Common myeloid progenitor, CD34-positive (primary cell): ENCODE measurements around the gene ASCL3.

Source experiments
- CTCF ChIA-PET: fragments of 350-600 bp; sonication (Branson Sonifier 250); formaldehyde crosslinking; loops from one replicate; lab custom pipeline; 2021; ENCODE audit warnings: antibody characterized with exemption; lab: Charles Lee
- POLR2A ChIA-PET: fragments of 350-600 bp; sonication (Branson Sonifier 250); formaldehyde crosslinking; loops from one replicate; lab custom pipeline; 2021; ENCODE audit warnings: antibody characterized with exemption; lab: Charles Lee
- DNase-seq, 3 donors: peaks; one replicate each; pipeline versions ENCODE4 v3.0.0 to v3.0.0-alpha.2; 2013
- H3K27ac ChIP-seq, 2 experiments: 1 replicate in 1 of 2; 2 replicates in 1 of 2; pipeline ENCODE4 v1.7.0; 2013; ENCODE audit warnings: inconsistent platforms in 2 of 2, low read length in 2 of 2, mild to moderate bottlenecking in 2 of 2, low read depth in 1 of 2, moderate library complexity in 1 of 2; ENCODE audit not compliant: severe bottlenecking in 2 of 2, insufficient read depth in 1 of 2, poor library complexity in 1 of 2
- H3K27me3 ChIP-seq, 5 experiments: replicated peaks in 2 of 5; 1 replicate in 3 of 5; 2 replicates in 2 of 5; pipeline versions ENCODE4 v1.6.1 to v1.7.0; 2013; ENCODE audit warnings: low read length in 4 of 5, mild to moderate bottlenecking in 2 of 5, moderate library complexity in 2 of 5, inconsistent platforms in 1 of 5; ENCODE audit not compliant: insufficient read depth in 5 of 5, control insufficient read depth in 4 of 5
- H3K36me3 ChIP-seq, 4 experiments: 1 replicate in 2 of 4; 2 replicates in 2 of 4; pipeline versions ENCODE4 v1.6.1 to v1.7.0; 2013; ENCODE audit warnings: low read length in 3 of 4, control low read depth in 1 of 4, mild to moderate bottlenecking in 1 of 4; ENCODE audit not compliant: control insufficient read depth in 4 of 4, insufficient read depth in 4 of 4
- H3K4me1 ChIP-seq, 4 experiments: 1 replicate in 3 of 4; 2 replicates in 1 of 4; pipeline versions ENCODE4 v1.6.1 to v1.7.1; 2013; ENCODE audit warnings: low read length in 3 of 4, mild to moderate bottlenecking in 3 of 4, control low read depth in 1 of 4, inconsistent platforms in 1 of 4, moderate library complexity in 1 of 4; ENCODE audit not compliant: control insufficient read depth in 4 of 4, insufficient read depth in 4 of 4; ENCODE audit errors: control extremely low read depth in 1 of 4
- H3K4me3 ChIP-seq, 7 experiments: 1 replicate in 4 of 7; 2 replicates in 3 of 7; pipeline versions ENCODE4 v1.5.1 to v1.7.0; 2013; ENCODE audit warnings: mild to moderate bottlenecking in 7 of 7, low read length in 6 of 7, moderate library complexity in 6 of 7, inconsistent platforms in 2 of 7, low read depth in 2 of 7, control low read depth in 1 of 7; ENCODE audit not compliant: insufficient read depth in 4 of 7, control insufficient read depth in 1 of 7; ENCODE audit errors: extremely low read depth in 1 of 7
- H3K9me3 ChIP-seq, 5 experiments: 1 replicate in 4 of 5; 2 replicates in 1 of 5; pipeline versions ENCODE4 v1.6.1 to v1.7.1; 2013; ENCODE audit warnings: low read length in 4 of 5, mild to moderate bottlenecking in 2 of 5, inconsistent platforms in 1 of 5, low read depth in 1 of 5, moderate library complexity in 1 of 5; ENCODE audit not compliant: control insufficient read depth in 4 of 5, insufficient read depth in 2 of 5; ENCODE audit errors: control extremely low read depth in 1 of 5
- WGBS: methylation state at CpG from one replicate; pipeline ENCODE4 v1.1.5; 2013; ENCODE audit not compliant: insufficient coverage; 5-methylcytosine and 5-hydroxymethylcytosine counted together

Gene ASCL3

DNA sequence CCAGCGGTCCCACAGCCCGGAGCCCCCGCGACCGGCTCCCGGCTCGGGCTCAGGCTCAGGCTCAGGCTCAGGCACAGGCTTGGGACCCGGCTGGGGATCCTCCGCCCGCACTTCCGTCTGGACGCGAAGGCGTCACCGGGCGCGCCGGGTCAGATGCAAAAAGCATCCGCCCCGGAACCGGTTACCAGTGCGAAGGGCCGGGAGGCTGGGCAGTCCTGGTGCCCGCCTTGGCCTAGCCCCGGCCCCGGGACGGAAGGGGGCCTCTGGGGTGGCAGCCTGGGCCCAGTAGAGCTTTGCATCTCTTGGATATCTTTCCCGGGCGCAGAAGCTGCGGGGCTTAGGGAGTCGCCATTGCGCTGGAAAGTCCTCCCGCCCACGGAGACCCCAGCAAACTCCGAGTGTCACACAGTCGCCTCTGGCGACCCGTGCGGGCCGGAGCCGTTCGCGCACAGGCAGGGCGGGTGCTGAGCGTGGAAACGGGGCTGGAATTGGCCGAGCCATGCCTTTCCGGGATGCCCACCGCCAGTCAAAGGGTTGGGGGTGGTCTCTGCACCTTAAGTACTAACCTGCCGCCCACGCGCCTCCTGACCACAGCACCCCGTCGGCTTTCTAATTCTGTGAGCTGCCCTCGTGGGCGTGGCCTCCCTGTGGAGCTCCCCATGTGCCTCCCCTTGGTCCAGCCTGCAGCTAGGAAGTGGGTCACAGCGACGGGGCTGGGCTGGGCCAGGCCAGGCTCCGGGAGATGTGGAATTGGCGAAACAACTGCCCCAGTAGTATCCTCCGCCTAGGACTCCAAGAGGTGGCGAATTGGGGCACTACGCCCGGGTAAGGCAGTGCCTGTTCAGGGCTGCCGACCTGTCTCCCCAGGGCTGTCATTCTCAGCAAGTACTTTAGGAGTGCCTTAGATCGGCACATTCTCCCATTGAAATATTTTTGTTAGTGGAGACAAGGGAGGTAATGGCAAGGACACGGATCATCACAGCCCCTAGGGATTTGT lies 21.8 kb upstream of the ASCL3 start, which contains the start of gene TMEM9B:
Gene TMEM9B (minus strand): TSS at position 119 of the 997 bp plus-strand sequence. CDS start 129 bp downstream, outside the sequence.
- whole genome bisulfite sequencing = under 1% methylated on average over 67 of the region's 67 CpGs
- Histone ChIP-seq H3K36me3 (peaks cover 0 to 10% (median 5%) of the 10 kb centered on the region in 4 experiments), H3K4me3 (peak within 1 kb of the TSS; percentile 79 to 95 (median 93)), H3K4me1 (peaks cover 8 to 27% (median 21%) of the 10 kb centered on the region in 4 experiments), H3K27ac (peak within 1 kb of the TSS; percentile 77 to 91), H3K9me3 (no peaks in the 10 kb centered on the region), H3K27me3 (no peaks in the 10 kb centered on the region)
- ChIA-PET CTCF (interaction anchor here (1.5 kb wide), 1 partner anchor 173 kb away, joined by 3 read pairs; no protein-coding TSS in a partner anchor), POLR2A (interaction anchor here (0.5 to 1.7 kb wide), 3 partner anchors 36 to 250 kb away, joined by 3 to 5 read pairs (median 3); partner anchors contain the start of gene NRIP3)
- DNase-seq = peak; percentile 72 to 89 (median 82)

DNA sequence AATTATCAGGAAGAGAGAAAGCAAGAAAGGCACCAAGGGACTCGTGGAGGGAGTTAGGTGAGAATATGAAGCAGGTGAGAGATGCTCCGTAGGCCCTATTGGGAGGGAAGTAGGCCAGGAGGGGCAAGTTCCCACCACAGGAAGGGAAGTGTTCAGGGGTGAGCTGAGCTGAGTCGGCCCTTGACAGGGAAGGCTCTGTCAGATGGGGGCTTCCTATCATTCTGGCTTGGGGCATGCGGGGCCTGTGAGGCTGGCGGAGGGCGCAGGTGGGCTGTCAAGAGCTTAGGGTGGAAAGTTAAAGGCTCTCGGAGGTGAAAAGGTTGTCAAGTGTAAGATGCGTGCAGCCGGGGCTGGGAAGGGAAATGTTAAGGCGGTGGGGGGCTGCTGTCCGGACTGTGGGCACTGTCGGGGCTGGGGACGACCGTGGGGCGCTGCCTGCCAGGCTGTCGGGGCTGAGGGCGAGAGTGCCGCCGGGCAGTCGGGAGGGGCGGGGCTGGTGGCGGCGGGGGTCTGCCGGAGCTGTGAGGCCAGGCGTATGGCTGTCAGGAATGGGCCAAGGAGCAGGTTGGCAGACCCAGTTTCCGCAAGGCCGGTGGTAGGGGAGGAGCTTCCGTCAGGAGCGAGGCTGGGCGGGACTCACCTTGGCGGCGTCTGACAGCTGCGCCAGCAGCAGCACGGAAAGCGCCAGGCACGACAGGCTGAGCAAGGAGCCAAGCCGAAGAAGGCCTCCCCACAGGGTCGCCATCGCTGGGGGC lies 20.9 kb upstream of the ASCL3 start:
- H3K4me3 ChIP-seq = peak overlapping the region; percentile 79 to 95 (median 93)
- peak overlapping the region; percentile 77 to 91 for H3K27ac ChIP-seq
- ChIA-PET CTCF (interaction anchor here (1.0 to 1.5 kb wide), 3 partner anchors 49 to 174 kb away, joined by 3 to 8 read pairs (median 8); no protein-coding TSS in a partner anchor), POLR2A (interaction anchor here (0.6 to 1.7 kb wide), 3 partner anchors 36 to 365 kb away, joined by 3 to 5 read pairs (median 3); partner anchors contain the start of gene NRIP3)
- peaks cover 0 to 13% (median 5%) of the 10 kb centered on the region in 4 experiments for H3K36me3 ChIP-seq
- WGBS = 3% methylated on average over 28 of the region's 39 CpGs
- no peaks in the 10 kb centered on the region for H3K27me3 ChIP-seq
- peaks cover 8 to 30% (median 23%) of the 10 kb centered on the region in 4 experiments for H3K4me1 ChIP-seq
- no peaks in the 10 kb centered on the region for H3K9me3 ChIP-seq
- DNase-seq = peak; percentile 75 to 86 (median 77)

GRCh38 chr11:8962841-8963240 lies 20.0 kb upstream of the ASCL3 start:
- no CpG with 5 or more reads among the region's 2 CpGs for WGBS
- H3K4me3 ChIP-seq = peak overlapping the region in 6 of 7 experiments; percentile 28 to 95 (median 89)
- CTCF ChIA-PET = interaction anchor here (1.0 to 1.3 kb wide), 2 partner anchors 48 to 51 kb away, joined by 8 read pairs; no protein-coding TSS in a partner anchor
- H3K36me3 ChIP-seq = peaks cover 0 to 13% (median 4%) of the 10 kb centered on the region in 4 experiments
- POLR2A ChIA-PET = interaction anchor here (1.4 kb wide), 1 partner anchor 37 kb away, joined by 3 read pairs; no protein-coding TSS in a partner anchor
- no peaks in the 10 kb centered on the region for H3K9me3 ChIP-seq
- H3K27ac ChIP-seq = peak overlapping the region in 1 of 2 experiments; percentile 91
- peaks cover 8 to 30% (median 23%) of the 10 kb centered on the region in 4 experiments for H3K4me1 ChIP-seq
- DNase-seq = peak in 2 of 3 donors; percentile 10 to 48
- H3K27me3 ChIP-seq = no peaks in the 10 kb centered on the region

- Histone ChIP-seq H3K9me3 (no peaks in the 10 kb centered on the region), H3K36me3 (peaks cover 0 to 13% (median 3%) of the 10 kb centered on the region in 4 experiments), H3K4me3 (no peak overlapping the region), H3K27me3 (no peaks in the 10 kb centered on the region), H3K27ac (no peak overlapping the region), H3K4me1 (peaks cover 8 to 30% (median 23%) of the 10 kb centered on the region in 4 experiments)
- ChIA-PET CTCF (interaction anchor here (1.1 to 3.9 kb wide), 5 partner anchors 12 to 279 kb away, joined by 3 to 68 read pairs (median 11); partner anchors contain the start of genes AKIP1, ASCL3, NRIP3 and RPL27A), POLR2A (no interaction called here)
- DNase-seq = no peak
- 88% methylated on average over 1 of the region's 2 CpGs for WGBS
Observed at GRCh38 chr11:8961401-8961800, 18.6 kb upstream of the ASCL3 start.

DNA sequence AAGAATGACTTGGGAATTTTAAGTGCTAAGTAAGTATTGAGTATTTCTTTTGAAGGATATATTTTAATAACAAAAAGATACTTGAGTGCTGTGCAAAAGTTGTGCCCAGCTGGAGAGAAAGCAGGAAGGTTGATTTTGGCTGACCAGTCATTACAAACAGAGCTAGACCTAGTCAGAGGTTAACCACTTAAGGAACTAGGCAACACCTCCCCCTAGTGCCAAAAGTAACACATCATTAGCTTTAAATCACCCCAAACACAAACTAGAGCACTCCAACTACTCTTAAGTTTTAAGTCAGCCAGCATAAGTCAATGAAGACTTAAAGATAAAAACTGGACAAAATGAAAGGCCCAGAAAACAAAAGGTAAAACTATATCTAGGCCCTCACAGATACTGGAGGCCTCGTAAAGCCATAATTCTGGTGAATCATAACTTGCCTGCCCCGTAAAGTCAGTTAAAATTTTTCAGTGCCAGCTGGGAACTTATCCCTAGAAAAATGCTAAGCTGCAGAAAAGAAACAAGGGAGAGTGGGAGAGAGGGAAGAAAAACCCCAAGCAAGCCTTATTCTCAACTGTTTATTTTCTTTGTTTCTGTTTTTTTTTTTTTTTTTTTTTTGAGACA lies 16.8 kb upstream of the ASCL3 start:
- 58% methylated on average over 2 of the region's 2 CpGs for WGBS
- Histone ChIP-seq H3K4me3 (no peak overlapping the region), H3K27me3 (no peaks in the 10 kb centered on the region), H3K36me3 (peaks cover 0 to 24% (median 13%) of the 10 kb centered on the region in 4 experiments), H3K9me3 (no peaks in the 10 kb centered on the region), H3K4me1 (peaks cover 8 to 19% (median 15%) of the 10 kb centered on the region in 4 experiments), H3K27ac (no peak overlapping the region)
- ChIA-PET CTCF (interaction anchor here (0.5 to 3.9 kb wide), 16 partner anchors 10 to 271 kb away, joined by 3 to 68 read pairs (median 5); partner anchors contain the start of genes AKIP1, ASCL3 and NRIP3), POLR2A (interaction anchor here (0.8 to 1.4 kb wide), 2 partner anchors 49 to 52 kb away, joined by 3 to 5 read pairs; partner anchors contain the start of gene AKIP1)
- peak; percentile 73 to 83 (median 79) for DNase-seq

DNA sequence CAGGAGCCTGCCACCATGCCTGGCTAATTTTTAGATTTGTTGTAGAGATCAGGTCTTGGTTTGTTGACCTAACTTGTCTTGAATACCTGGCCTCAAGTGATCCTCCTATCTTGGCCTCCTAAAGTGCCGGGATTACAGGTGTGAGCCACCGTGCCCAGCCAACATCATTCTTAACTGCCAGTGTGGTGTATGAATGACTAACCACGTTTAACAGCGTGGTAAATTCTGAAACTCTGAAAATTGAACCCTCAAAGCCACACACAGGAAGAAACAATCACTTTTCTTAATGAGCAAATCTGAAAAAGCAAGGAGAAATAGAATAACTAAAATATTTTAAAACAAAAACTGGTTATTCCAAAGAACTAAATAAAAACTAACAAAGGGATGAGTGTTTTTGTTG lies 14.0 kb upstream of the ASCL3 start:
- H3K4me3 ChIP-seq = no peak overlapping the region
- ChIA-PET POLR2A (no interaction called here), CTCF (interaction anchor here (1.0 to 2.4 kb wide), 4 partner anchors 8 to 42 kb away, joined by 3 to 11 read pairs (median 6); no protein-coding TSS in a partner anchor)
- WGBS = no CpG with 5 or more reads among the region's 4 CpGs
- H3K4me1 ChIP-seq = peaks cover 0 to 4% (median 2%) of the 10 kb centered on the region in 4 experiments
- no peak overlapping the region for H3K27ac ChIP-seq
- no peaks in the 10 kb centered on the region for H3K9me3 ChIP-seq
- no peak for DNase-seq
- peaks cover 3 to 43% (median 22%) of the 10 kb centered on the region in 4 experiments for H3K36me3 ChIP-seq
- no peaks in the 10 kb centered on the region for H3K27me3 ChIP-seq
